ENCODE measurements around the gene BMAL1.

DNA sequence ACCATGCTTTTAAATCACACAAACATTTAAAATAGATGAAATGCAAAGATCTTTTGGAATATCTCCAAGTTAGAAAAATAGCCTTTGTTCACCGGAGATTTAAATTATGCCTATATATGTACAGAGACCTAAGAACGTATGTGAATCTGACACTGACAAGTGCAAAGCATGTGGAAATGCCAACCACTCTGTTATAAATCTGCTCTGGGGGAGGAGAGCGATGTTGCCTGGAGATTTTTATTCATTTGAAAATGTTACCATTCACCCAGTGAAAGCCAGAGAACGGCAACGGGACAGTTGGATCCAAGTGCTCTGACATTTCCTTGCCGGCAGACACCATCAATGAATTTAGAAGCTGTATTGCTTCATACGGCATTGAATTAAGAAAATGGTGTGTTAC lies 39.8 kb upstream of the BMAL1 start:
- TF ChIP-seq POLR2A (IDR thresholded peaks at IDR 0.05) = no peak
- TF ChIP-seq, protein P1, sequence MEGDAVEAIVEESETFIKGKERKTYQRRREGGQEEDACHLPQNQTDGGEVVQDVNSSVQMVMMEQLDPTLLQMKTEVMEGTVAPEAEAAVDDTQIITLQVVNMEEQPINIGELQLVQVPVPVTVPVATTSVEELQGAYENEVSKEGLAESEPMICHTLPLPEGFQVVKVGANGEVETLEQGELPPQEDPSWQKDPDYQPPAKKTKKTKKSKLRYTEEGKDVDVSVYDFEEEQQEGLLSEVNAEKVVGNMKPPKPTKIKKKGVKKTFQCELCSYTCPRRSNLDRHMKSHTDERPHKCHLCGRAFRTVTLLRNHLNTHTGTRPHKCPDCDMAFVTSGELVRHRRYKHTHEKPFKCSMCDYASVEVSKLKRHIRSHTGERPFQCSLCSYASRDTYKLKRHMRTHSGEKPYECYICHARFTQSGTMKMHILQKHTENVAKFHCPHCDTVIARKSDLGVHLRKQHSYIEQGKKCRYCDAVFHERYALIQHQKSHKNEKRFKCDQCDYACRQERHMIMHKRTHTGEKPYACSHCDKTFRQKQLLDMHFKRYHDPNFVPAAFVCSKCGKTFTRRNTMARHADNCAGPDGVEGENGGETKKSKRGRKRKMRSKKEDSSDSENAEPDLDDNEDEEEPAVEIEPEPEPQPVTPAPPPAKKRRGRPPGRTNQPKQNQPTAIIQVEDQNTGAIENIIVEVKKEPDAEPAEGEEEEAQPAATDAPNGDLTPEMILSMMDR (IDR thresholded peaks at IDR 0.05) = no peak
- TF ChIP-seq POLR2AphosphoS5 (IDR thresholded peaks at IDR 0.05) = no peak
- TF ChIP-seq EP300 (IDR thresholded peaks at IDR 0.05) = no peak

Data from suprapubic skin (tissue), 4 donors.